Liver (tissue), 9 donors: ENCODE data around the gene ZW10. TPM values are rescaled to one million over a fixed set of nuclear protein-coding genes. Genes with fewer than 3 reads are reported as not detected.

Source experiments
- DNase-seq: peaks from one replicate; pipeline ENCODE4 v3.0.0-alpha.2; 2017; ENCODE audit warnings: low spot score
- H3K27ac ChIP-seq, 2 donors: one replicate each; pipeline ENCODE4 v1.7.0; 2013; ENCODE audit warnings: inconsistent platforms in 2 of 2, low read length in 2 of 2, control low read depth in 1 of 2, low read depth in 1 of 2, mild to moderate bottlenecking in 1 of 2
- H3K27me3 ChIP-seq, 4 donors: one replicate each; pipeline versions ENCODE4 v1.6.1 to v1.7.0; 2013; ENCODE audit warnings: low read length in 3 of 4, inconsistent platforms in 1 of 4, mild to moderate bottlenecking in 1 of 4, moderate library complexity in 1 of 4; ENCODE audit not compliant: control insufficient read depth in 4 of 4, insufficient read depth in 4 of 4
- H3K36me3 ChIP-seq, 4 donors: one replicate each; pipeline versions ENCODE4 v1.6.1 to v1.7.0; 2013; ENCODE audit warnings: low read length in 3 of 4, mild to moderate bottlenecking in 3 of 4, low read depth in 1 of 4, moderate library complexity in 1 of 4; ENCODE audit not compliant: control insufficient read depth in 4 of 4, insufficient read depth in 3 of 4
- H3K4me1 ChIP-seq, 4 donors: one replicate each; pipeline versions ENCODE4 v1.6.1 to v1.7.0; 2013; ENCODE audit warnings: low read length in 3 of 4, mild to moderate bottlenecking in 3 of 4, moderate library complexity in 1 of 4; ENCODE audit not compliant: control insufficient read depth in 4 of 4, insufficient read depth in 4 of 4
- H3K4me3 ChIP-seq, 3 donors: one replicate each; pipeline versions ENCODE4 v1.6.1 to v1.7.0; 2013; ENCODE audit warnings: low read length in 3 of 3, control low read depth in 1 of 3, low read depth in 1 of 3, mild to moderate bottlenecking in 1 of 3
- H3K9ac ChIP-seq, 2 donors: one replicate each; pipeline ENCODE4 v1.7.0; 2013; ENCODE audit warnings: low read length in 2 of 2, mild to moderate bottlenecking in 2 of 2, moderate library complexity in 2 of 2, control low read depth in 1 of 2, low read depth in 1 of 2
- H3K9me3 ChIP-seq, 4 donors: one replicate each; pipeline versions ENCODE4 v1.6.1 to v1.7.0; 2013; ENCODE audit warnings: low read length in 3 of 4; ENCODE audit not compliant: control insufficient read depth in 4 of 4
- ATF3 ChIP-seq: IDR thresholded peaks from 2 replicates; pipeline ENCODE4 v1.6.1; 2016; ENCODE audit warnings: antibody characterized with exemption
- CTCF ChIP-seq: fragments of 150-350 bp; IDR thresholded peaks from 2 replicates; pipeline ENCODE4 v1.5.1; 2017; ENCODE audit warnings: improper control_type of control experiment, low read depth, low read length; ENCODE audit not compliant: missing input control
- EGR1 ChIP-seq, 2 donors: IDR thresholded peaks; 2 replicates each; pipeline ENCODE4 v1.6.1; 2016 to 2018; ENCODE audit warnings: antibody characterized with exemption in 2 of 2, low read depth in 2 of 2
- FOXA1 ChIP-seq: IDR thresholded peaks from 2 replicates; pipeline ENCODE4 v1.6.1; 2016; ENCODE audit warnings: antibody characterized with exemption
- FOXA2 ChIP-seq: IDR thresholded peaks from 2 replicates; pipeline ENCODE4 v1.6.1; 2016; ENCODE audit warnings: antibody characterized with exemption
- GABPA ChIP-seq, 2 donors: IDR thresholded peaks in 1 of 2; conservative IDR thresholded peaks in 1 of 2; 2 replicates each; pipeline ENCODE4 v1.6.1; 2016; ENCODE audit warnings: antibody characterized with exemption in 2 of 2, mild to moderate bottlenecking in 1 of 2, moderate library complexity in 1 of 2
- HNF4A ChIP-seq, 2 donors: conservative IDR thresholded peaks; 2 replicates each; pipeline ENCODE4 v1.6.1; 2016; ENCODE audit warnings: antibody characterized with exemption in 2 of 2, mild to moderate bottlenecking in 2 of 2
- HNF4G ChIP-seq: IDR thresholded peaks from 2 replicates; pipeline ENCODE4 v1.6.1; 2016; ENCODE audit warnings: antibody characterized with exemption
- JUND ChIP-seq, 2 donors: IDR thresholded peaks; 2 replicates each; pipeline ENCODE4 v1.6.1; 2016; ENCODE audit warnings: antibody characterized with exemption in 2 of 2
- MAX ChIP-seq: IDR thresholded peaks from 2 replicates; pipeline ENCODE4 v1.6.1; 2016; ENCODE audit warnings: antibody characterized with exemption
- NR2F2 ChIP-seq: IDR thresholded peaks from 2 replicates; pipeline ENCODE4 v1.6.1; 2016; ENCODE audit warnings: antibody characterized with exemption
- RAD21 ChIP-seq, 2 donors: IDR thresholded peaks; 2 replicates each; pipeline ENCODE4 v1.6.1; 2016; ENCODE audit warnings: antibody characterized with exemption in 2 of 2, mild to moderate bottlenecking in 2 of 2
- REST ChIP-seq: IDR thresholded peaks from 2 replicates; pipeline ENCODE4 v1.6.1; 2016; ENCODE audit warnings: antibody characterized with exemption, mild to moderate bottlenecking
- RXRA ChIP-seq, 2 donors: IDR thresholded peaks; 2 replicates each; pipeline ENCODE4 v1.6.1; 2017 to 2018; ENCODE audit warnings: antibody characterized with exemption in 2 of 2, mild to moderate bottlenecking in 1 of 2
- SP1 ChIP-seq: IDR thresholded peaks from 2 replicates; pipeline ENCODE4 v1.6.1; 2018; ENCODE audit warnings: antibody characterized with exemption, mild to moderate bottlenecking
- TAF1 ChIP-seq: conservative IDR thresholded peaks from 2 replicates; pipeline ENCODE4 v1.6.1; 2016; ENCODE audit warnings: antibody characterized with exemption, mild to moderate bottlenecking
- YY1 ChIP-seq: IDR thresholded peaks from 2 replicates; pipeline ENCODE4 v1.6.1; 2016; ENCODE audit warnings: antibody characterized with exemption, mild to moderate bottlenecking
- ZBTB33 ChIP-seq: IDR thresholded peaks from 2 replicates; pipeline ENCODE4 v1.6.1; 2016; ENCODE audit warnings: antibody characterized with exemption
- WGBS: extraction: QIAGEN DNeasy Blood & Tissue Kit; methylation state at CpG from one replicate; pipeline ENCODE4 v1.1.7; 2013; 5-methylcytosine and 5-hydroxymethylcytosine counted together
- polyA plus RNA-seq, 2 donors: library from polyadenylated mRNA; stranded (reverse) in 1 of 2; unstranded in 1 of 2; fragments of 200-250 nt in 1 of 2; fragments of >200 nt in 1 of 2; fragmentation: Nextera tagmentation in 1 of 2; extraction: Ambion mirVana in 1 of 2; gene quantifications; one replicate each; pipeline versions ENCODE4 v1.2.1 to v1.2.3, GENCODE V29; 2013 to 2015
- total RNA-seq, 2 donors: library from RNA; depleted of rRNA; stranded (reverse); fragments of >200 nt; gene quantifications; one replicate each; pipeline ENCODE4 v1.2.3, GENCODE V29; 2014
- donor health status: healthy.
- donor health status: healthy.
- donor health status: healthy.
- donor health status: healthy.
- donor health status: healthy.

Gene ZW10
- total and polyA plus RNA-seq, 4 donors, result 3.7 to 16.8 (median 9.3) TPM

GRCh38 chr11:113760241-113760640 lies 13.3 kb downstream of the ZW10 start:
- no peaks in the 10 kb centered on the region for H3K4me1 ChIP-seq
- no peak overlapping the region for H3K27ac ChIP-seq
- H3K4me3 ChIP-seq, result no peak overlapping the region
- no peaks in the 10 kb centered on the region for H3K9me3 ChIP-seq
- no peak overlapping the region for H3K9ac ChIP-seq
- no peak for TF ChIP-seq SP1
- TF ChIP-seq FOXA2, result no peak
- TF ChIP-seq HNF4A (conservative IDR thresholded peaks at IDR 0.05), result no peak
- no peak for TF ChIP-seq YY1
- TF ChIP-seq NR2F2, result no peak
- TF ChIP-seq MAX, result no peak
- no peak for TF ChIP-seq REST
- TF ChIP-seq CTCF, result no peak
- no peak for TF ChIP-seq ATF3
- no peak for TF ChIP-seq FOXA1
- TF ChIP-seq JUND (IDR thresholded peaks at IDR 0.05), result no peak
- TF ChIP-seq HNF4G, result no peak
- no peak for TF ChIP-seq RXRA (IDR thresholded peaks at IDR 0.05)
- TF ChIP-seq TAF1, result no peak
- no peak for TF ChIP-seq ZBTB33
- TF ChIP-seq RAD21 (IDR thresholded peaks at IDR 0.05), result no peak
- TF ChIP-seq GABPA (IDR thresholded peaks at IDR 0.05 in 1 of 2, conservative IDR thresholded peaks at IDR 0.05 in 1 of 2), result no peak
- TF ChIP-seq EGR1 (IDR thresholded peaks at IDR 0.05; ENCODE audit: low read depth in 2 of 2), result no peak
- H3K36me3 ChIP-seq, result peaks cover 6 to 42% (median 26%) of the 10 kb centered on the region in 4 donors
- no peaks in the 10 kb centered on the region for H3K27me3 ChIP-seq
- 97% methylated on average over 3 of the region's 3 CpGs for WGBS
- DNase-seq, result no peak
